ENCODE measurements around the gene JPH3.
"Not testable (repeated sequence)": the region's sequence is repeated elsewhere in the genome, so short reads cannot be mapped to it uniquely, and the experiment has no call there.

JPH3 gene

DNA sequence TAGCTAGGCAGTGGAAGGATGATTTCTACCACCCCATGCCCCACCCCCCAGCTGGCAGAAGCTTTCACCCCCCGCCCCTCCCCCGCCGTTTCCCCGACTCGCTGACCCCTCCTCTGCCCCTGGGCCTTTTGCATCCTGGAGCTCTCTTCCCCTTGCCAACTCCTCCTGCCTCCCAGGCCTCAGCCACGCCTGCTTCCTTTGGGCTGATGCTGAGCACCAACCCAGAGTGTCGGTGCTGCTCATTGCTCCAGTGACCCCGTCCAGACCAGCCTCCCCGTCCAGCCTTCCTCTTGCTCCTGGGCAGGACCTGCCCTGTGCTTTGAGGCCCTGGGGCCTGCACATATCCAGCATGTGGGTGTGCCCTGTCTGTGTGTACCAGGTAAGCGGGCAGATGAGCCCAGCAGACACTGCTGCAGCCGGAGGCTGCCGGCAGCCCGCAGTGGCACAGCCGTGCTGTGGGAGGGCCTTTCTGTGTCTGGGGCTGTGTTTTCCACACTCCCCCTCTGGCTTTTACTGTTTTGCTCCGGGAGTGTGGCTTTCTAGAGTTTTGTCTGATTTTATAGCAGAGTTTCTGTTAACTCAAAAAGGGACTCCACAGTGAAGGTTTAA lies 72.9 kb downstream of the JPH3 start:
- Histone ChIP-seq H3K9ac (ENCODE audit: low read depth, low read length) (no peak overlapping the region), H3K9me3 (ENCODE audit: control insufficient read depth, insufficient read depth, low read length) (no peaks in the 10 kb centered on the region), H3K36me3 (ENCODE audit: insufficient read depth, low read length) (no peaks in the 10 kb centered on the region), H3K4me1 (ENCODE audit: insufficient read depth, low read length) (no peaks in the 10 kb centered on the region)

- Histone ChIP-seq H3K4me1 (ENCODE audit: insufficient read depth, low read length) (no peaks in the 10 kb centered on the region), H3K9ac (ENCODE audit: low read depth, low read length) (no peak overlapping the region), H3K9me3 (ENCODE audit: control insufficient read depth, insufficient read depth, low read length) (no peaks in the 10 kb centered on the region), H3K36me3 (ENCODE audit: insufficient read depth, low read length) (no peaks in the 10 kb centered on the region)
These were observed 75.5 kb downstream of the JPH3 start for GRCh38 chr16:87677830-87678229.

GRCh38 chr16:87678618-87679017 lies 76.3 kb downstream of the JPH3 start:
- Histone ChIP-seq H3K36me3 (ENCODE audit: insufficient read depth, low read length) (no peaks in the 10 kb centered on the region), H3K4me1 (ENCODE audit: insufficient read depth, low read length) (no peaks in the 10 kb centered on the region), H3K9ac (ENCODE audit: low read depth, low read length) (no peak overlapping the region), H3K9me3 (ENCODE audit: control insufficient read depth, insufficient read depth, low read length) (no peaks in the 10 kb centered on the region)

- Histone ChIP-seq H3K9ac (ENCODE audit: low read depth, low read length) (no peak overlapping the region), H3K36me3 (ENCODE audit: insufficient read depth, low read length) (no peaks in the 10 kb centered on the region), H3K4me1 (ENCODE audit: insufficient read depth, low read length) (no peaks in the 10 kb centered on the region), H3K9me3 (ENCODE audit: control insufficient read depth, insufficient read depth, low read length) (no peaks in the 10 kb centered on the region)
These were observed 77.4 kb downstream of the JPH3 start for GRCh38 chr16:87679593-87680271.

DNA sequence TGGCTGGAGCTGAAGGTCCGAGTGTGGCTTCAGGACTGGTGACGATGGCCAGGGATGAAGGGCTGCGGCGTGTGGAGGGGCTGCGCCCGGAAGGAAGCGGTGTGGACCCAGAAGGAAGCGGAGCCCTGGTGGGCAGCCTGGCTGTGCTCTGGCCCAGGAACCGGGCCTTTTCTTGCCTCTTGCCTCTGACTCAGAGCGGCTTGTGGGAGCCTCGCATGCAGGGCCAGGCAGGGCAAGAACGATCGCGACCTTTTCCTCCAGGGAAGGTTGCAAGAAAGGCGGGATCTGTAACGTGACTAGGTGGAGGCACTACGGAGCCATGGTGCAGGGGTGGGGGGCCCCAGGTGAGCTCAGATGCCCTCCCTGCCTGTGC lies 78.0 kb downstream of the JPH3 start:
- Histone ChIP-seq H3K4me1 (ENCODE audit: insufficient read depth, low read length) (no peaks in the 10 kb centered on the region), H3K36me3 (ENCODE audit: insufficient read depth, low read length) (no peaks in the 10 kb centered on the region), H3K9me3 (ENCODE audit: control insufficient read depth, insufficient read depth, low read length) (no peaks in the 10 kb centered on the region), H3K9ac (ENCODE audit: low read depth, low read length) (no peak overlapping the region)

DNA sequence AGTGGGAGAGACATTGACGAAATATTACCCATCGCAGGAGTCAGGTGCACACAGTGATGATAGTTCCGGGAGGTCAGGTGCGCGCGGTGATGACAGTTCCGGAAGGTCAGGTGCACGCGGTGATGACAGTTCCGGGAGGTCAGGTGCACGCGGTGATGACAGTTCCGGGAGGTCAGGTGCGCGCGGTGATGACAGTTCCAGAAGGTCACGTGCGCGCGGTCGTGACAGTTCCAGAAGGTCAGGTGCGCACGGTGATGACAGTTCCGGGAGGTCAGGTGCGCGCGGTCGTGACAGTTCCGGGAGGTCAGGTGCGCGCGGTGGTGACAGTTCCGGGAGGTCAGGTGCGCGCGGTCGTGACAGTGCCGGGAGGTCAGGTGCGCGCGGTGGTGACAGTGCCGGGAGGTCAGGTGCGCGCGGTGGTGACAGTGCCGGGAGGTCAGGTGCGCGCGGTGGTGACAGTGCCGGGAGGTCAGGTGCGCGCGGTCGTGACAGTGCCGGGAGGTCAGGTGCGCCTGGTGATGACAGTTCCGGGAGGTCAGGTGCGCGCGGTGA lies 78.8 kb downstream of the JPH3 start:
- H3K9me3 ChIP-seq (ENCODE audit: control insufficient read depth, insufficient read depth, low read length); H3K4me1 ChIP-seq (ENCODE audit: insufficient read depth, low read length); H3K36me3 ChIP-seq (ENCODE audit: insufficient read depth, low read length); H3K9ac ChIP-seq (ENCODE audit: low read depth, low read length): not testable (repeated sequence)

DNA sequence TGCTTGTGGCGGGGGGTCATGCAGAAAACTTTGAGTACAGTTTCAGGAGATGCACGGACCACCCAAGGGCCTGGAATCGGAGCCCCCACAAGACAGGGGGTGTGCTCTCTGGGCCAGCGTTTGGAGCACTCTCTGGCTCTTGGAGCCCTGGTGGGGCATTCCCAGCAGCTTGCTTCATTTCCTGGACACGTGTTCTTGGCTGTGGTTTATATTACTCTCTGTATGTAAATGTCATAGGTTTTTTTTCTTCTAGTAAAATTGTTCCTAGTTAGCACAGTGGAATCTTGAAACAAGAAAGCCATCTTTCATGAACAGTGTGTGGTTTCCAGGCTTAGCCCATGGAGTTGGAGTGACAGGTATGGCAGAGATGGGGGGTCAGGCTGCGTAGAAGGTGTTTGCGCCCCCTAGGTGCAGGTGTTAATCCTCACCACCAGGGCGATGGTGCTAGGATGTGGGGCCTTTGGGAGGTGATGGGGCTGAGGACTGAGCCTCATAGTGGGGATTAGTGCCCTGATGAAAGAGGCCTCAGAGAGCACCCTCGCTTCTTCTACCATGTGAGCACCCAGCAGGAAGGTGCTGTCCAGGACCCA lies 79.8 kb downstream of the JPH3 start:
- Histone ChIP-seq H3K9ac (ENCODE audit: low read depth, low read length) (no peak overlapping the region), H3K4me1 (ENCODE audit: insufficient read depth, low read length) (no peaks in the 10 kb centered on the region), H3K9me3 (ENCODE audit: control insufficient read depth, insufficient read depth, low read length) (no peaks in the 10 kb centered on the region), H3K36me3 (ENCODE audit: insufficient read depth, low read length) (no peaks in the 10 kb centered on the region)

DNA sequence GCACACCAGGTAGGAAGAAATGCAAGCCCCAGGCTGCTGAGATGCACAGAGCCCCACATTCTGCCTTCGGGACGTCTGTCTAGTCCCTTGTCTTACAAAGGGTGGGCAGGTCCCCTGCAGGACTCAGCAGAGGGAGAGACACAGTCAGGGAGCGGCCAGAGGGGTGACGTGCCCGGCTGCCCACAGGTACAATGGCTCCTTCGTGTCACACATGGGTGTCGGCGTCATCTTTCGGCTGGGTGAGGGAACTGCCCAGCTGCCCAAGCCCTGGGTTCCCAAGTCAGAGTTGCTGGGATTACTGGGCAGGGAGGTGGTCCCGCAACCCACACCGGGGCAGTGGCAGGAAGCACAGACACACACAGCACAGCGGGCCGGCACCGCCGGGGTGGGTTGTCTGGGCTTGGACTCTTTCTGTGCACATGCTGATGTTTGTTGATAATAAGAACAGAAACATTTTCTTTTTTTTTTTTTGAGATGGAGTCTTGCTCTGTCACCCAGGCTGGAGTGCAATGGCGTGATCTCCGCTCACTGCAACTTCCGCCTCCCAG lies 80.6 kb downstream of the JPH3 start:
- Histone ChIP-seq H3K9me3 (ENCODE audit: control insufficient read depth, insufficient read depth, low read length) (no peaks in the 10 kb centered on the region), H3K9ac (ENCODE audit: low read depth, low read length) (no peak overlapping the region), H3K36me3 (ENCODE audit: insufficient read depth, low read length) (no peaks in the 10 kb centered on the region), H3K4me1 (ENCODE audit: insufficient read depth, low read length) (no peaks in the 10 kb centered on the region)

DNA sequence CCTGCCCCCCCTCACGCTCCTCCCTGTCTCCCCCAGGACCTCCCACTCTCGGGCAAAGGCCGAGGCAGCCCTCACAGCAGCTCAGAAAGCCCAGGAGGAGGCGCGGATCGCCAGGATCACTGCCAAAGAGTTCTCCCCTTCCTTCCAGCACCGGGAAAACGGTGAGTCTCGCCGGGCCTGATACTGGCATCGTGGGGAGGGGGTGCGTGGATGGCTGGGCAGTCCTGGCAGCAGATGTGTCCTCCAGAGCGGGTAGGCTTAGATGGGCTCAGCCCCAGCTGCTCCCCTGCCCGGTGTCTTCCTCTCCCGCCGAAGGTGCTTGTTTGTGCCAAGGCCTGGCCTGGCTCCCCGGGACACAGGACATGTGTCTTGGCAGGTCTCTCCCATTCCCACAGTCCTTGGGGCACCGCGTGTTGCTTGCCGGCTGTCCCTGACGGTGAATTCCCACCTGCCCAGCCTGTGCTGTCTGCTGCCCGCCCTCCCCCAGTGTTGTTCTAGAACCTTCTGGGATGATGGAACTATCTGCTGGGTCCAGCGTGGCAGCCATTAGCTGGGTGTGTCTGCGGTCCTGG lies 81.9 kb downstream of the JPH3 start:
- no peaks in the 10 kb centered on the region for H3K9me3 ChIP-seq (ENCODE audit: control insufficient read depth, insufficient read depth, low read length)
- H3K9ac ChIP-seq (ENCODE audit: low read depth, low read length), result no peak overlapping the region
- no peaks in the 10 kb centered on the region for H3K36me3 ChIP-seq (ENCODE audit: insufficient read depth, low read length)
- H3K4me1 ChIP-seq (ENCODE audit: insufficient read depth, low read length), result no peaks in the 10 kb centered on the region

GRCh38 chr16:87684711-87685404 lies 82.5 kb downstream of the JPH3 start:
- Histone ChIP-seq H3K4me1 (ENCODE audit: insufficient read depth, low read length) (no peaks in the 10 kb centered on the region), H3K9ac (ENCODE audit: low read depth, low read length) (no peak overlapping the region), H3K36me3 (ENCODE audit: insufficient read depth, low read length) (no peaks in the 10 kb centered on the region), H3K9me3 (ENCODE audit: control insufficient read depth, insufficient read depth, low read length) (no peaks in the 10 kb centered on the region)

DNA sequence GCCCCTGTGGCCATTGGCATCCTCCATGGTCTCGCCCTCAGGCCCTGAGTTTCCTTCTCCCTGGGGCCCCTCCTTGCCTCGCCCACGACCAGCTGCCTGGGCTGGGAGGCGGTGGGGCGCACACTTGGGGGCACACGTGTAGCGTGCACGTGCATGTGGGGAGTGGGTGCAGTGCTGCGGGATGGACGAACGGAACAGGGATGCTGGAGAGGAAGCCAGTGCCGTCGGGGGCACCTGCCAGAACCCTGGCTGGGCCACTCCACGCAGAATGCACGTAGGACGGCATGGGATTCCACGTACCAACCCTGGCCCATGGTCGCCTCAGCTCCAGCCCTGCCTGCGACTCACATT lies 83.1 kb downstream of the JPH3 start:
- Histone ChIP-seq H3K9ac (ENCODE audit: low read depth, low read length) (no peak overlapping the region), H3K9me3 (ENCODE audit: control insufficient read depth, insufficient read depth, low read length) (no peaks in the 10 kb centered on the region), H3K36me3 (ENCODE audit: insufficient read depth, low read length) (no peaks in the 10 kb centered on the region), H3K4me1 (ENCODE audit: insufficient read depth, low read length) (no peaks in the 10 kb centered on the region)

- Histone ChIP-seq H3K4me1 (ENCODE audit: insufficient read depth, low read length) (no peaks in the 10 kb centered on the region), H3K9me3 (ENCODE audit: control insufficient read depth, insufficient read depth, low read length) (no peaks in the 10 kb centered on the region), H3K36me3 (ENCODE audit: insufficient read depth, low read length) (no peaks in the 10 kb centered on the region), H3K9ac (ENCODE audit: low read depth, low read length) (no peak overlapping the region)
These were observed 83.5 kb downstream of the JPH3 start for GRCh38 chr16:87685766-87686165.

- no peak overlapping the region for H3K9ac ChIP-seq (ENCODE audit: low read depth, low read length)
- no peaks in the 10 kb centered on the region for H3K9me3 ChIP-seq (ENCODE audit: control insufficient read depth, insufficient read depth, low read length)
- H3K4me1 ChIP-seq (ENCODE audit: insufficient read depth, low read length), result no peaks in the 10 kb centered on the region
- H3K36me3 ChIP-seq (ENCODE audit: insufficient read depth, low read length), result no peaks in the 10 kb centered on the region
These were observed 84.4 kb downstream of the JPH3 start for GRCh38 chr16:87686697-87687096.

DNA sequence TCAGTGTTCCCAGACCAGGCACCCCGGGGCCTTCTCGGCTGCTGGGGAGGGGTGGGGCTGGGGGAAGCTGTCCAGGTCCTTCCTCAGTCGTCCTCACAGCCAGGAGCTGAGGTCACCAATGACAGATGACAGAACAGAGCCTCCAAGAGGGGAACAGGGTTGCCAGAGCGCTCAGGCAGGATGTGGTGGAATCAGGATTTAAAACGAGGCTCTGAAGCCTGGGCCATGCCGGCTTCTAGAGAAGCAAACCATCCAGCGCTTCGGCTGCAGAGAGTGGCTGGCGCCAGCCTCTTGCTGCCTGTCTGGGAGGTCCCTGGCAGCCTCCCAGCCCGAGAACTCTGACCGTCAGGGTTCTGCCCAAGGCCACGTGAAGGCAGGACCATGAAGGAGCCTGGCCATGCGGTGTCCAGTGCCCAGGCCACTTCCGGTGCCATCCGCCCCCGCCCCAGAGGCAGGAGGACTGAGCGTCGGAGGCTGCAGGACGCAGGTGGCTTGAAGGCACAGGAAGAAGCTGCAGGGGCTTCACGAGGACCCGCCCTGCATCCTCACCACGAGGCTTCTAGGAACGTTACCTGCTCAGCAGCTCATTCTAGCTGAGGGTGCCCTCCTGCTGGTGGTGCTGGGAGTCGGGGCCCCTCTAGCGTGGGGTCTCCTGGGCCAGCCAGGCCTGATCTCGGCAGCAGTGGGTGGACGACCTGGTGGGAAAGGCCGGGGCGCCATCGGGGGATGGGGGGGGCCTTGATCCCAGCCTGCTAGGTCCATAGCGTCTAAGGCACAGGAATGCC lies 85.0 kb downstream of the JPH3 start:
- Histone ChIP-seq H3K4me1 (ENCODE audit: insufficient read depth, low read length) (no peaks in the 10 kb centered on the region), H3K9ac (ENCODE audit: low read depth, low read length) (no peak overlapping the region), H3K36me3 (ENCODE audit: insufficient read depth, low read length) (no peaks in the 10 kb centered on the region), H3K9me3 (ENCODE audit: control insufficient read depth, insufficient read depth, low read length) (no peaks in the 10 kb centered on the region)

All from ES-I3 (cell line).